GM20000 (cell line): ENCODE measurements around the gene SLC4A2.

Experiments
- DNase-seq: peaks from one replicate; pipeline ENCODE4 v3.0.0; 2012; ENCODE audit warnings: low spot score
- CTCF ChIP-seq: IDR thresholded peaks from 2 replicates; pipeline ENCODE4 v1.5.1; 2012; ENCODE audit warnings: mild to moderate bottlenecking, control low read depth; ENCODE audit errors: extremely low read depth, missing control alignments

SLC4A2 gene

GRCh38 chr7:151070574-151070960 lies 11.2 kb downstream of the SLC4A2 start:
- TF ChIP-seq CTCF, result no peak
- no peak for DNase-seq

- DNase-seq, result no peak
- no peak for TF ChIP-seq CTCF
Observed at GRCh38 chr7:151071032-151071866, 11.9 kb downstream of the SLC4A2 start.

- no peak for TF ChIP-seq CTCF
- DNase-seq, result no peak
Observed at GRCh38 chr7:151073990-151074389, 14.6 kb downstream of the SLC4A2 start.

GRCh38 chr7:151074817-151075661 lies 15.7 kb downstream of the SLC4A2 start:
- no peak for TF ChIP-seq CTCF
- DNase-seq, result no peak

- TF ChIP-seq CTCF, result no peak
- DNase-seq, result no peak
Observed at GRCh38 chr7:151075662-151075971, 16.2 kb downstream of the SLC4A2 start.

- no peak for DNase-seq
- TF ChIP-seq CTCF, result no peak
Observed at GRCh38 chr7:151075978-151076426, 16.6 kb downstream of the SLC4A2 start.

- no peak for DNase-seq
- no peak for TF ChIP-seq CTCF
Observed at GRCh38 chr7:151076863-151077704, 17.7 kb downstream of the SLC4A2 start.
